ENCODE measurements around the gene RAB44. TPM values are rescaled to one million over a fixed set of nuclear protein-coding genes. Genes with fewer than 3 reads are reported as not detected.

The RAB44 gene
- total and polyA plus RNA-seq, 2 of the 4 experiments (the other 2 are of a cell fraction), result 0.03 TPM; not detected in 1

DNA sequence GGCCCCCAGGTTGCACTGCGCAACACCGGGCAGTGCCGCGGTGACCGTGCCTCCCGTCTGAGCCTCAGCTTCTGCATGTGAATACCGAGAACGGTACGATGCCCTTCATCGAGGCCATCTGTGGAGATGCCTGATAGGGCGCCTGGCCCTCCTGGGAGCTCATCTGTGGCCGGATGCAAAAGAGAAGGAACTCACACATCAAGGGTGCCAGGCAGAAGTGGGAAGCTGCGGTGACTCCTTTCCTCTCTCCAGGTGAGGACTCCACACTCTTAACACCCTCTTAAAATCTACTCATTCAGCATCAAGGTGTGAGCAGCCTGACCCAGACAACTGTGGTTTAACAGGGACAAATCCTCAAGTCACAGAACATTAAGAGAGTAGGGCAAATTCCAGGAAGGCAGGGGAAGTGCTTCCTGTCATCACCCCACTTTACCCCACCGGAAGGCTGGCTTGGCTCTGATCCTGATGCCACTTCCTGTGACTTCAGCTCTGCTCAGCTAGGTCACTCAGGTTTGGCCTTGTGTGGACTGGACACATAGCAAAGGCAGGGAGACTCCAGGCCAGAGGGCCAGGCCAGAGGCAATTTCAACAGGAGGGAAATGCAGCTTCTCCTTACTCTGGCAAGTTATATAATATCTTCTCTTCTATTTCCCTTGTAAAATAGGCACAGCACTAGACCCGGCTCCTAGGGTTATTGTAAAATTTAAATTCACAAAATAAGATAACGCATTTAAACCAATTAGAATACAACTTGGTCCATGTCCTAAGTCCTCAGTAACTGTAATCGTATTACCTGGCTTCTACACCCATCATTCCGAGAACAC lies 72.3 kb downstream of the RAB44 start:
- ATAC-seq (ENCODE audit: low read depth), result no peak; the same call in 1 of the 2 replicates
- Histone ChIP-seq H2AK5ac (ENCODE audit: low read depth, low read length) (peak overlapping the region; percentile 91), H4K20me1 (ENCODE audit: insufficient read depth, low read length) (no peaks in the 10 kb centered on the region), H3K9me3 (ENCODE audit: control insufficient read depth, insufficient read depth, low read length) (no peaks in the 10 kb centered on the region), H3K23ac (ENCODE audit: low read depth, low read length) (0 out of 2 replicates have a peak overlapping the region, but pooled peaks have one; percentile 52), H2AFZ (replicated peaks; ENCODE audit: low read length, poor library complexity) (peak overlapping the region; percentile 81), H3K4me2 (ENCODE audit: low read depth, low read length) (no peak overlapping the region), H3K4me3 (ENCODE audit: insufficient read depth, low read depth, low read length) (no peak overlapping the region), H3K18ac (ENCODE audit: low read depth, low read length) (no peak overlapping the region), H2BK20ac (ENCODE audit: low read depth, low read length) (peak overlapping the region; percentile 60), H3K27ac (ENCODE audit: insufficient read depth, low read length) (no peak overlapping the region; the same call in 1 of the 2 replicates), H4K5ac (ENCODE audit: low read depth, low read length) (no peak overlapping the region), H2BK5ac (ENCODE audit: low read depth, low read length, poor library complexity, severe bottlenecking) (no peak overlapping the region), H3K14ac (replicated peaks; ENCODE audit: low read depth, low read length) (peak overlapping the region; percentile 65), H3K4ac (ENCODE audit: low read depth, low read length) (peak overlapping the region; percentile 62), H2AK9ac (replicated peaks; ENCODE audit: low read depth, low read length, poor library complexity) (peak overlapping the region; percentile 52), H3K56ac (ENCODE audit: extremely low read depth, insufficient read depth, low read length) (no peak overlapping the region), H3K9ac (ENCODE audit: low read depth, low read length) (peak overlapping the region; percentile 16; the same call in 1 of the 2 replicates), H3K27me3 (ENCODE audit: control insufficient read depth, insufficient read depth, low read length) (peaks cover 2% of the 10 kb centered on the region; the same call in 1 of the 2 replicates), H4K8ac (ENCODE audit: low read depth in 2 of 2, low read length in 2 of 2) (peak overlapping the region; percentile 50 to 54), H4K91ac (ENCODE audit: insufficient read depth, low read depth, low read length) (peak overlapping the region; percentile 65), H3K79me1 (ENCODE audit: low read depth in 1 of 2, low read length in 2 of 2) (no peaks in the 10 kb centered on the region), H3K4me1 (ENCODE audit: control insufficient read depth, insufficient read depth, low read length) (peaks cover 11% of the 10 kb centered on the region), H2BK120ac (ENCODE audit: low read depth, low read length) (peak overlapping the region; percentile 77; the same call in 1 of the 2 replicates), H3K9me1 (ENCODE audit: insufficient read depth, low read length) (peaks cover 22% of the 10 kb centered on the region), H2BK15ac (ENCODE audit: low read depth, low read length) (peak overlapping the region; percentile 2; the same call in 1 of the 3 replicates), H3K36me3 (ENCODE audit: control insufficient read depth, insufficient read depth, low read length) (no peaks in the 10 kb centered on the region)
- CTCF ChIA-PET, result interaction anchor here (0.7 to 2.8 kb wide), 4 partner anchors 10 to 248 kb away, joined by 3 to 13 read pairs (median 8); partner anchors contain the start of gene C6orf89
- POLR2A ChIA-PET (ENCODE audit: unreplicated experiment), result no interaction called here
- BruUV-seq (replicated peaks), result no TSS peak
- in situ Hi-C loops (cut with MboI; ENCODE audit: low sequenced_read_pairs) (loop anchor here (5.0 kb wide), 2 partner anchors 242 to 442 kb away; no protein-coding TSS in a partner anchor), dilution Hi-C loops (cut with HindIII; ENCODE audit: low sequenced_read_pairs, unreplicated experiment) (no loop called here), intact Hi-C loops (cut with micrococcal nuclease) (loop anchor here (5.0 kb wide), 1 partner anchor 442 kb away; no protein-coding TSS in a partner anchor)
- WGBS, 2 experiments (ENCODE audit: extremely low coverage in 2 of 2, insufficient read length in 1 of 2), result 87% methylated on average over 13 of the region's 18 CpGs; no CpG with 5 or more reads in 1 of the 2 experiments
- peak; percentile 51 for DNase-seq
- no peak for TF ChIP-seq SMC3 (IDR thresholded peaks at IDR 0.05; ENCODE audit: low read depth, low read length)
- no peak for TF ChIP-seq POLR2A (IDR thresholded peaks at IDR 0.05; ENCODE audit: low read depth, low read length)

Measured in IMR-90 (cell line).